HCT116 (cell line): ENCODE results near the gene LYRM4. TPM values are rescaled to one million over a fixed set of nuclear protein-coding genes. Genes with fewer than 3 reads are reported as not detected.

Experiments used
- ATAC-seq: fragments of 200-7000 bp; cut with Tn5 transposase; 2 replicates; pipeline ENCODE4 v1.9.1; 2020; ENCODE audit warnings: mild to moderate bottlenecking, moderate library complexity
- BruUV-seq: library from RNA; stranded (reverse); fragments of 400-500 nt; replicated peaks from 2 replicates; lab custom pipeline; 2021; lab: Mats Ljungman, UMichigan
- CTCF ChIA-PET: fragments of 300-600 bp; sonication (Branson Sonifier 250); formaldehyde crosslinking; loops from one replicate; lab custom pipeline; 2021; ENCODE audit warnings: antibody characterized with exemption; lab: Charles Lee
- POLR2A ChIA-PET: fragments of 300-600, 350-600 bp; sonication (Branson Sonifier 250); formaldehyde crosslinking; loops from one replicate; lab custom pipeline; 2021; ENCODE audit warnings: antibody characterized with exemption; lab: Charles Lee
- RAD21 ChIA-PET, 2 experiments: fragments of 300-600 bp; sonication (Branson Sonifier 250); formaldehyde crosslinking; loops; one replicate each; lab custom pipeline; 2023; ENCODE audit warnings: low total read pairs in 2 of 2; ENCODE audit not compliant: uncharacterized antibody in 2 of 2, unreplicated experiment in 2 of 2, low non-redundant PET in 1 of 2; lab: Charles Lee
- DNase-seq: peaks from one replicate; pipeline ENCODE4 v3.0.0-alpha.2; 2010; ENCODE audit warnings: low read depth, low spot score
- H2AFZ ChIP-seq: fragments of 200-600 bp; shearing (Covaris generic), sonication (generic); 2 replicates; pipeline ENCODE4 v1.6.1; 2017; ENCODE audit warnings: low read depth, mixed run types, mixed read lengths, antibody characterized with exemption, low read length; ENCODE audit not compliant: poor library complexity, severe bottlenecking
- H3K27ac ChIP-seq: 2 replicates; pipeline ENCODE4 v1.5.1; 2012; ENCODE audit warnings: low read depth, low read length
- H3K27me3 ChIP-seq: fragments of 200-600 bp; sonication (generic); 2 replicates; pipeline ENCODE4 v1.6.1; 2016; ENCODE audit warnings: mixed run types, low read length, mixed read lengths; ENCODE audit not compliant: insufficient read depth
- H3K36me3 ChIP-seq, 2 experiments: fragments of 200-500 bp in 1 of 2; fragments of 200-600 bp in 1 of 2; sonication (Bioruptor generic) in 1 of 2; sonication (generic) in 1 of 2; 2 replicates each; pipeline versions ENCODE4 v1.5.1 to v1.6.1; 2014 to 2016; ENCODE audit warnings: low read length in 2 of 2, inconsistent platforms in 1 of 2, mixed read lengths in 1 of 2, mixed run types in 1 of 2; ENCODE audit not compliant: insufficient read depth in 2 of 2, control insufficient read depth in 1 of 2
- H3K4me1 ChIP-seq, 2 experiments: fragments of 200-600 bp in 1 of 2; sonication (generic) in 1 of 2; 2 replicates each; pipeline versions ENCODE4 v1.5.1 to v1.6.1; 2012 to 2017; ENCODE audit warnings: low read length in 2 of 2, inconsistent platforms in 1 of 2, mild to moderate bottlenecking in 1 of 2, mixed read lengths in 1 of 2, mixed run types in 1 of 2, moderate library complexity in 1 of 2; ENCODE audit not compliant: insufficient read depth in 2 of 2, control insufficient read depth in 1 of 2
- H3K4me2 ChIP-seq: fragments of 200-600 bp; sonication (generic); 2 replicates; pipeline ENCODE4 v1.6.1; 2017; ENCODE audit warnings: mixed run types, low read length, mixed read lengths
- H3K4me3 ChIP-seq, 2 experiments: fragments of 200-600 bp in 1 of 2; sonication (generic) in 1 of 2; replicated peaks in 1 of 2; 2 replicates each; pipeline ENCODE4 v1.5.1; 2011 to 2016; ENCODE audit warnings: low read length in 2 of 2, control low read depth in 1 of 2, low read depth in 1 of 2, mild to moderate bottlenecking in 1 of 2, mixed read lengths in 1 of 2, mixed run types in 1 of 2
- H3K79me2 ChIP-seq: fragments of 200-600 bp; sonication (generic); 2 replicates; pipeline ENCODE4 v1.6.1; 2017; ENCODE audit warnings: mild to moderate bottlenecking, mixed run types, low read length, moderate library complexity, mixed read lengths; ENCODE audit not compliant: insufficient read depth
- H3K9ac ChIP-seq: fragments of 200-600 bp; sonication (generic); 2 replicates; pipeline ENCODE4 v1.6.1; 2016; ENCODE audit warnings: low read length, mixed read lengths
- H3K9me2 ChIP-seq: fragments of 200-600 bp; sonication (generic), shearing (Covaris generic); 2 replicates; pipeline ENCODE4 v1.6.1; 2017; ENCODE audit warnings: mixed run types, mild to moderate bottlenecking, moderate library complexity; ENCODE audit not compliant: insufficient read depth
- H3K9me3 ChIP-seq, 2 experiments: fragments of 200-500 bp in 1 of 2; fragments of 200-600 bp in 1 of 2; sonication (Bioruptor generic) in 1 of 2; sonication (generic) in 1 of 2; 2 replicates each; pipeline ENCODE4 v1.6.1; 2014 to 2017; ENCODE audit warnings: low read length in 2 of 2, mixed read lengths in 2 of 2, inconsistent platforms in 1 of 2, low read depth in 1 of 2, mild to moderate bottlenecking in 1 of 2, mixed run types in 1 of 2, moderate library complexity in 1 of 2; ENCODE audit not compliant: control insufficient read depth in 1 of 2, insufficient read depth in 1 of 2
- H4K20me1 ChIP-seq: fragments of 200-600 bp; sonication (generic), shearing (Covaris generic); 2 replicates; pipeline ENCODE4 v1.6.1; 2017; ENCODE audit warnings: mixed run types, mild to moderate bottlenecking, moderate library complexity; ENCODE audit not compliant: insufficient read depth
- CBX3 ChIP-seq: IDR thresholded peaks from 2 replicates; pipeline ENCODE4 v1.6.1; 2012; ENCODE audit warnings: low read depth
- CEBPB ChIP-seq: IDR thresholded peaks from 2 replicates; pipeline ENCODE4 v1.6.1; 2012; ENCODE audit warnings: low read depth
- ELF1 ChIP-seq: IDR thresholded peaks from 2 replicates; pipeline ENCODE4 v1.6.1; 2012; ENCODE audit warnings: low read depth, borderline replicate concordance
- EZH2phosphoT487 ChIP-seq: fragments of 200-600 bp; IDR thresholded peaks from 2 replicates; pipeline ENCODE4 v1.6.1; 2018; ENCODE audit warnings: antibody characterized with exemption, borderline replicate concordance
- FOSL1 ChIP-seq: IDR thresholded peaks from 2 replicates; pipeline ENCODE4 v1.6.1; 2012; ENCODE audit warnings: low read depth
- JUND ChIP-seq: IDR thresholded peaks from 2 replicates; pipeline ENCODE4 v1.6.1; 2012
- POLR2A ChIP-seq: IDR thresholded peaks from 2 replicates; pipeline ENCODE4 v1.7.0; 2011; ENCODE audit warnings: borderline replicate concordance; ENCODE audit not compliant: insufficient read depth, insufficient read length; ENCODE audit errors: extremely low read depth
- POLR2AphosphoS5 ChIP-seq: IDR thresholded peaks from 2 replicates; pipeline ENCODE4 v1.6.1; 2011; ENCODE audit warnings: mild to moderate bottlenecking, low read depth, low read length, moderate library complexity
- RAD21 ChIP-seq: IDR thresholded peaks from 2 replicates; pipeline ENCODE4 v1.6.1; 2012; ENCODE audit warnings: low read depth, mild to moderate bottlenecking
- SIN3A ChIP-seq: IDR thresholded peaks from 2 replicates; pipeline ENCODE4 v1.6.1; 2012; ENCODE audit warnings: low read depth
- SP1 ChIP-seq: IDR thresholded peaks from 2 replicates; pipeline ENCODE4 v1.6.1; 2012; ENCODE audit warnings: low read depth
- SRF ChIP-seq: IDR thresholded peaks from 2 replicates; pipeline ENCODE4 v1.6.1; 2012; ENCODE audit warnings: low read depth
- TCF7L2 ChIP-seq: IDR thresholded peaks from 2 replicates; pipeline ENCODE4 v1.7.0; 2011; ENCODE audit warnings: borderline replicate concordance, inconsistent platforms; ENCODE audit not compliant: insufficient read depth, insufficient read length; ENCODE audit errors: extremely low read depth
- YY1 ChIP-seq: IDR thresholded peaks from 2 replicates; pipeline ENCODE4 v1.6.1; 2011; ENCODE audit warnings: low read length, low read depth, moderate library complexity, mild to moderate bottlenecking; ENCODE audit not compliant: insufficient replicate concordance; ENCODE audit errors: extremely low read depth
- ZNF274 ChIP-seq: fragments of 200-500 bp; sonication (Bioruptor generic); IDR thresholded peaks from 2 replicates; pipeline ENCODE4 v1.6.1; 2014; ENCODE audit warnings: mild to moderate bottlenecking, low read depth, low read length, inconsistent platforms
- intact Hi-C: fragments of 100-400 bp; cut with micrococcal nuclease; formaldehyde crosslinking; loops from 2 replicates; pipeline ENCODE4 v1.10.0; 2022
- total RNA-seq: library from RNA; stranded (reverse); gene quantifications from one replicate; pipeline ENCODE4 v1.2.1, GENCODE V29; 2021; ENCODE audit not compliant: unreplicated experiment
- TF ChIP-seq, protein P1 (sequence below): IDR thresholded peaks from 2 replicates; pipeline ENCODE4 v1.6.1; 2012
- TF ChIP-seq, protein P2 (sequence below): IDR thresholded peaks from 2 replicates; pipeline ENCODE4 v1.6.1; 2012; ENCODE audit warnings: low read depth
- TF ChIP-seq, protein P3 (sequence below): IDR thresholded peaks from 2 replicates; pipeline ENCODE4 v1.6.1; 2012
- TF ChIP-seq, protein P4 (sequence below), 3 experiments: fragments of 200-600 bp in 1 of 3; sonication (generic) in 1 of 3; IDR thresholded peaks in 2 of 3; conservative IDR thresholded peaks in 1 of 3; 2 replicates each; pipeline ENCODE4 v1.5.1; 2012 to 2017; ENCODE audit warnings: low read depth in 2 of 3, low read length in 2 of 3, antibody characterized with exemption in 1 of 3, borderline replicate concordance in 1 of 3, control low read depth in 1 of 3, mild to moderate bottlenecking in 1 of 3, mixed read lengths in 1 of 3, mixed run types in 1 of 3, moderate library complexity in 1 of 3; ENCODE audit not compliant: insufficient read depth in 1 of 3

The LYRM4 gene
- total RNA-seq, 1 experiment from 2014 or later = 30.1 TPM

DNA sequence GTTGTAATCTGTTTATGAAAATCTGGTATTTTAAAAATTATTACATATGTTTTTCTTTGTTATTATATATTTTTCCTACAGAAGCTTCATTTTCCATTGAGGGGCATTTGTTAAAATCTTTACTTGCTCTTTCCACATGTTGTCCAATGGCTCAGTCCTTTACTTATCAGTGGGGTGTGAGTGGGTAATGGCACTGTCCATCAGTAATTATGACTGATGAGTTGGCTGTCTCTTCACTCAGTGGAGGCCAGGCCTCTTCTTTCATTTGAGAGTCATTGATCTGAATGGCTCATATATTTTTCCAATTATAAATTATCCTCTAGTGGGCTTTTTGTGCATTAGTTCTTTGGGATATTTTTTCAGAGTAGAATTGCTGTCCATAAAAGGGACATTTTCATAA, 46.3 kb upstream of the LYRM4 start:
- H3K9me3 ChIP-seq = no peaks in the 10 kb centered on the region
- H3K9ac ChIP-seq = no peak overlapping the region
- no peaks in the 10 kb centered on the region; the same call in 1 of the 2 replicates for H3K79me2 ChIP-seq
- no peaks in the 10 kb centered on the region for H4K20me1 ChIP-seq
- ChIA-PET RAD21 (no interaction called here), POLR2A (no interaction called here), CTCF (no interaction called here)
- intact Hi-C loops = no loop called here
- H3K4me2 ChIP-seq = no peak overlapping the region
- H3K27me3 ChIP-seq = no peaks in the 10 kb centered on the region
- no peak overlapping the region for H3K27ac ChIP-seq
- no peaks in the 10 kb centered on the region for H3K36me3 ChIP-seq
- H3K4me1 ChIP-seq = peaks cover 0 to 6% of the 10 kb centered on the region in 2 experiments; a peak in 1 of 4 replicates
- H3K4me3 ChIP-seq = no peak overlapping the region
- H2AFZ ChIP-seq = no peak overlapping the region
- no TSS peak for BruUV-seq
- DNase-seq (no peak), ATAC-seq (no peak)
- TF ChIP-seq ELF1 = no peak
- TF ChIP-seq SRF = no peak
- TF ChIP-seq ZNF274 = no peak
- no peak for TF ChIP-seq POLR2A
- TF ChIP-seq JUND = no peak
- TF ChIP-seq, protein P1, sequence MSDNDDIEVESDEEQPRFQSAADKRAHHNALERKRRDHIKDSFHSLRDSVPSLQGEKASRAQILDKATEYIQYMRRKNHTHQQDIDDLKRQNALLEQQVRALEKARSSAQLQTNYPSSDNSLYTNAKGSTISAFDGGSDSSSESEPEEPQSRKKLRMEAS = no peak
- no peak for TF ChIP-seq RAD21
- TF ChIP-seq, protein P2, sequence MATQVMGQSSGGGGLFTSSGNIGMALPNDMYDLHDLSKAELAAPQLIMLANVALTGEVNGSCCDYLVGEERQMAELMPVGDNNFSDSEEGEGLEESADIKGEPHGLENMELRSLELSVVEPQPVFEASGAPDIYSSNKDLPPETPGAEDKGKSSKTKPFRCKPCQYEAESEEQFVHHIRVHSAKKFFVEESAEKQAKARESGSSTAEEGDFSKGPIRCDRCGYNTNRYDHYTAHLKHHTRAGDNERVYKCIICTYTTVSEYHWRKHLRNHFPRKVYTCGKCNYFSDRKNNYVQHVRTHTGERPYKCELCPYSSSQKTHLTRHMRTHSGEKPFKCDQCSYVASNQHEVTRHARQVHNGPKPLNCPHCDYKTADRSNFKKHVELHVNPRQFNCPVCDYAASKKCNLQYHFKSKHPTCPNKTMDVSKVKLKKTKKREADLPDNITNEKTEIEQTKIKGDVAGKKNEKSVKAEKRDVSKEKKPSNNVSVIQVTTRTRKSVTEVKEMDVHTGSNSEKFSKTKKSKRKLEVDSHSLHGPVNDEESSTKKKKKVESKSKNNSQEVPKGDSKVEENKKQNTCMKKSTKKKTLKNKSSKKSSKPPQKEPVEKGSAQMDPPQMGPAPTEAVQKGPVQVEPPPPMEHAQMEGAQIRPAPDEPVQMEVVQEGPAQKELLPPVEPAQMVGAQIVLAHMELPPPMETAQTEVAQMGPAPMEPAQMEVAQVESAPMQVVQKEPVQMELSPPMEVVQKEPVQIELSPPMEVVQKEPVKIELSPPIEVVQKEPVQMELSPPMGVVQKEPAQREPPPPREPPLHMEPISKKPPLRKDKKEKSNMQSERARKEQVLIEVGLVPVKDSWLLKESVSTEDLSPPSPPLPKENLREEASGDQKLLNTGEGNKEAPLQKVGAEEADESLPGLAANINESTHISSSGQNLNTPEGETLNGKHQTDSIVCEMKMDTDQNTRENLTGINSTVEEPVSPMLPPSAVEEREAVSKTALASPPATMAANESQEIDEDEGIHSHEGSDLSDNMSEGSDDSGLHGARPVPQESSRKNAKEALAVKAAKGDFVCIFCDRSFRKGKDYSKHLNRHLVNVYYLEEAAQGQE = no peak
- no peak for TF ChIP-seq SIN3A
- no peak for TF ChIP-seq POLR2AphosphoS5
- no peak for TF ChIP-seq SP1
- no peak for TF ChIP-seq CBX3
- no peak for TF ChIP-seq CEBPB
- no peak for TF ChIP-seq EZH2phosphoT487
- TF ChIP-seq, protein P3, sequence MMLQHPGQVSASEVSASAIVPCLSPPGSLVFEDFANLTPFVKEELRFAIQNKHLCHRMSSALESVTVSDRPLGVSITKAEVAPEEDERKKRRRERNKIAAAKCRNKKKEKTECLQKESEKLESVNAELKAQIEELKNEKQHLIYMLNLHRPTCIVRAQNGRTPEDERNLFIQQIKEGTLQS = no peak
- TF ChIP-seq YY1 = no peak
- no peak for TF ChIP-seq TCF7L2
- TF ChIP-seq, protein P4, sequence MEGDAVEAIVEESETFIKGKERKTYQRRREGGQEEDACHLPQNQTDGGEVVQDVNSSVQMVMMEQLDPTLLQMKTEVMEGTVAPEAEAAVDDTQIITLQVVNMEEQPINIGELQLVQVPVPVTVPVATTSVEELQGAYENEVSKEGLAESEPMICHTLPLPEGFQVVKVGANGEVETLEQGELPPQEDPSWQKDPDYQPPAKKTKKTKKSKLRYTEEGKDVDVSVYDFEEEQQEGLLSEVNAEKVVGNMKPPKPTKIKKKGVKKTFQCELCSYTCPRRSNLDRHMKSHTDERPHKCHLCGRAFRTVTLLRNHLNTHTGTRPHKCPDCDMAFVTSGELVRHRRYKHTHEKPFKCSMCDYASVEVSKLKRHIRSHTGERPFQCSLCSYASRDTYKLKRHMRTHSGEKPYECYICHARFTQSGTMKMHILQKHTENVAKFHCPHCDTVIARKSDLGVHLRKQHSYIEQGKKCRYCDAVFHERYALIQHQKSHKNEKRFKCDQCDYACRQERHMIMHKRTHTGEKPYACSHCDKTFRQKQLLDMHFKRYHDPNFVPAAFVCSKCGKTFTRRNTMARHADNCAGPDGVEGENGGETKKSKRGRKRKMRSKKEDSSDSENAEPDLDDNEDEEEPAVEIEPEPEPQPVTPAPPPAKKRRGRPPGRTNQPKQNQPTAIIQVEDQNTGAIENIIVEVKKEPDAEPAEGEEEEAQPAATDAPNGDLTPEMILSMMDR (IDR thresholded peaks at IDR 0.05 in 2 of 3, conservative IDR thresholded peaks at IDR 0.05 in 1 of 3; ENCODE audit: borderline replicate concordance in 1 of 3, insufficient read depth in 1 of 3, low read depth in 2 of 3, low read length in 2 of 3) = no peak
- no peak for TF ChIP-seq FOSL1
- H3K9me2 ChIP-seq = no peaks in the 10 kb centered on the region
